Right atrium auricular region (tissue), 2 donors: Measurements from ENCODE around the gene DLST. TPM values are rescaled to one million over a fixed set of nuclear protein-coding genes. Genes with fewer than 3 reads are reported as not detected.

ENCODE experiments used
- DNase-seq: peaks from one replicate; pipeline ENCODE4 v3.0.0-alpha.2; 2019; ENCODE audit warnings: low spot score
- H3K27ac ChIP-seq, 2 donors: fragments of 200-600 bp; sonication (generic); 1 replicate in 1 of 2; 2 replicates in 1 of 2; pipeline ENCODE4 v1.5.1; 2016 to 2019
- H3K27me3 ChIP-seq, 2 donors: fragments of 200-600 bp; sonication (generic); one replicate each; pipeline versions ENCODE4 v1.5.1 to v1.6.0; 2017 to 2019
- H3K36me3 ChIP-seq: fragments of 200-600 bp; sonication (generic); one replicate; pipeline ENCODE4 v1.5.1; 2016
- H3K4me1 ChIP-seq, 2 donors: fragments of 200-600 bp; sonication (generic); one replicate each; pipeline versions ENCODE4 v1.5.1 to v1.6.0; 2017 to 2019
- H3K4me3 ChIP-seq, 2 donors: fragments of 200-600 bp; sonication (generic); 1 replicate in 1 of 2; 2 replicates in 1 of 2; pipeline ENCODE4 v1.5.1; 2017 to 2019; ENCODE audit warnings: mild to moderate bottlenecking in 1 of 2, moderate library complexity in 1 of 2
- H3K9me3 ChIP-seq, 2 donors: fragments of 200-600 bp; sonication (generic); one replicate each; pipeline ENCODE4 v1.5.1; 2019
- total RNA-seq, 2 donors: library from RNA; depleted of rRNA; stranded (reverse); fragments of >200 nt; gene quantifications; one replicate each; pipeline ENCODE4 v1.1.0, GENCODE V29; 2016
- TF ChIP-seq, protein P1 (sequence below), 2 donors: fragments of 200-600 bp; sonication (generic); IDR thresholded peaks; one replicate each; pipeline ENCODE4 v1.5.1; 2019; ENCODE audit warnings: antibody characterized with exemption in 2 of 2

The DLST gene
- total RNA-seq, 2 donors from 2014 or later = 71.1 to 105 TPM

GRCh38 chr14:74934476-74935359 lies 53.0 kb downstream of the DLST start:
- Histone ChIP-seq H3K27me3 (no peaks in the 10 kb centered on the region), H3K9me3 (no peaks in the 10 kb centered on the region), H3K4me1 (peaks cover 0 to 44% of the 10 kb centered on the region in 2 donors), H3K4me3 (no peak overlapping the region), H3K27ac (peak overlapping the region; percentile 37 to 44), H3K36me3 (no peaks in the 10 kb centered on the region)
- DNase-seq = no peak
- TF ChIP-seq, protein P1, sequence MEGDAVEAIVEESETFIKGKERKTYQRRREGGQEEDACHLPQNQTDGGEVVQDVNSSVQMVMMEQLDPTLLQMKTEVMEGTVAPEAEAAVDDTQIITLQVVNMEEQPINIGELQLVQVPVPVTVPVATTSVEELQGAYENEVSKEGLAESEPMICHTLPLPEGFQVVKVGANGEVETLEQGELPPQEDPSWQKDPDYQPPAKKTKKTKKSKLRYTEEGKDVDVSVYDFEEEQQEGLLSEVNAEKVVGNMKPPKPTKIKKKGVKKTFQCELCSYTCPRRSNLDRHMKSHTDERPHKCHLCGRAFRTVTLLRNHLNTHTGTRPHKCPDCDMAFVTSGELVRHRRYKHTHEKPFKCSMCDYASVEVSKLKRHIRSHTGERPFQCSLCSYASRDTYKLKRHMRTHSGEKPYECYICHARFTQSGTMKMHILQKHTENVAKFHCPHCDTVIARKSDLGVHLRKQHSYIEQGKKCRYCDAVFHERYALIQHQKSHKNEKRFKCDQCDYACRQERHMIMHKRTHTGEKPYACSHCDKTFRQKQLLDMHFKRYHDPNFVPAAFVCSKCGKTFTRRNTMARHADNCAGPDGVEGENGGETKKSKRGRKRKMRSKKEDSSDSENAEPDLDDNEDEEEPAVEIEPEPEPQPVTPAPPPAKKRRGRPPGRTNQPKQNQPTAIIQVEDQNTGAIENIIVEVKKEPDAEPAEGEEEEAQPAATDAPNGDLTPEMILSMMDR (IDR thresholded peaks at IDR 0.05) = no peak

- H3K4me1 ChIP-seq = peaks cover 0 to 50% of the 10 kb centered on the region in 2 donors
- TF ChIP-seq, protein P1 (IDR thresholded peaks at IDR 0.05) = no peak
- DNase-seq = no peak
- H3K27ac ChIP-seq = peak overlapping the region in 1 of 2 donors; percentile 37
- H3K9me3 ChIP-seq = no peaks in the 10 kb centered on the region
- no peak overlapping the region for H3K4me3 ChIP-seq
- H3K36me3 ChIP-seq = no peaks in the 10 kb centered on the region
- H3K27me3 ChIP-seq = no peaks in the 10 kb centered on the region
These were observed 53.6 kb downstream of the DLST start for GRCh38 chr14:74935360-74935680.

DNA sequence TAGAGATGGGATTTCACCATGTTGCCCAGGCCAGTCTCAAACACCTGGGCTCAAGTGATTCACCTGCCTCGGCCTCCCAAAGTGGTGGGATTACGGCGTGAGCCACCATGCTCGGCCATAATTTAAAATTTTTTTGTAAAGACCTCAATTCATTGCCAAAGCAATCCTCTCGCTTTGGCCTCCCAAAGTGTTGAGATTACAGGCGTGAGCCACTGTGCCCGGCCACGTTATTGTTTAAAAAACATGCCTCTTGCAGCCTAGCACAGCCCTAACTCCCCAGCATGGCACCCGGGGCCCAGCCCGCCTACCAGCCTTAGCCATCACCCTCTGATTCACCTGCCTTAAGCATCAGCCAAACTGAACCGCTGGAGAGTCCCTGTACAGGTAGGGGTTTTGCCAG lies 54.4 kb downstream of the DLST start:
- no peaks in the 10 kb centered on the region for H3K27me3 ChIP-seq
- H3K36me3 ChIP-seq = no peaks in the 10 kb centered on the region
- H3K4me3 ChIP-seq = no peak overlapping the region
- TF ChIP-seq, protein P1 (IDR thresholded peaks at IDR 0.05) = no peak
- no peak overlapping the region for H3K27ac ChIP-seq
- peaks cover 0 to 59% of the 10 kb centered on the region in 2 donors for H3K4me1 ChIP-seq
- H3K9me3 ChIP-seq = no peaks in the 10 kb centered on the region
- no peak for DNase-seq

- no peak for DNase-seq
- TF ChIP-seq, protein P1 (IDR thresholded peaks at IDR 0.05) = no peak
- Histone ChIP-seq H3K9me3 (no peaks in the 10 kb centered on the region), H3K36me3 (no peaks in the 10 kb centered on the region), H3K4me1 (peaks cover 0 to 64% of the 10 kb centered on the region in 2 donors), H3K4me3 (no peak overlapping the region), H3K27ac (no peak overlapping the region), H3K27me3 (no peaks in the 10 kb centered on the region)
These were observed 55.0 kb downstream of the DLST start for GRCh38 chr14:74936731-74937130.

- Histone ChIP-seq H3K27ac (no peak overlapping the region), H3K27me3 (no peaks in the 10 kb centered on the region), H3K9me3 (no peaks in the 10 kb centered on the region), H3K36me3 (no peaks in the 10 kb centered on the region), H3K4me1 (peaks cover 0 to 66% of the 10 kb centered on the region in 2 donors), H3K4me3 (no peak overlapping the region)
- TF ChIP-seq, protein P1 (IDR thresholded peaks at IDR 0.05) = no peak
- DNase-seq = no peak
These were observed 55.5 kb downstream of the DLST start for GRCh38 chr14:74937171-74937570.
